H1 (cell line): ENCODE results near the gene GUCY2F. TPM values are rescaled to one million over a fixed set of nuclear protein-coding genes. Genes with fewer than 3 reads are reported as not detected.

Source experiments
- CTCF ChIA-PET: fragments of 300-600 bp; sonication (Branson Sonifier 250); formaldehyde crosslinking; loops from one replicate; lab custom pipeline; 2021; ENCODE audit not compliant: partially characterized antibody; lab: Charles Lee
- POLR2A ChIA-PET: fragments of 300-600 bp; sonication (Branson Sonifier 250); formaldehyde crosslinking; loops from one replicate; lab custom pipeline; 2021; ENCODE audit warnings: inconsistent platforms; ENCODE audit not compliant: partially characterized antibody; lab: Charles Lee
- DNase-seq, 2 experiments: peaks; one replicate each; pipeline versions ENCODE4 v3.0.0 to v3.0.0-alpha.2; 2010 to 2022; ENCODE audit warnings: low spot score in 2 of 2, low read depth in 1 of 2, mixed read lengths in 1 of 2
- FAIRE-seq: peaks from 2 replicates; lab custom pipeline; 2011; peaks lifted over from hg19 to GRCh38; lab: Jason Lieb, UNC
- H2AFZ ChIP-seq: 2 replicates; pipeline ENCODE4 v1.8.1; 2012; ENCODE audit warnings: low read length, inconsistent platforms
- H2AK5ac ChIP-seq: 2 replicates; pipeline ENCODE4 v1.6.1; 2013; ENCODE audit warnings: low read depth, low read length
- H2BK120ac ChIP-seq: replicated peaks from 2 replicates; pipeline ENCODE3; 2013; ENCODE audit warnings: low read depth, low read length, inconsistent platforms
- H2BK12ac ChIP-seq: 2 replicates; pipeline ENCODE4 v1.6.1; 2013; ENCODE audit warnings: low read depth, low read length
- H2BK15ac ChIP-seq: 2 replicates; pipeline ENCODE4 v1.6.1; 2013; ENCODE audit warnings: low read length
- H2BK20ac ChIP-seq: 2 replicates; pipeline ENCODE4 v1.6.1; 2013; ENCODE audit warnings: low read length
- H2BK5ac ChIP-seq: 2 replicates; pipeline ENCODE4 v1.6.1; 2013; ENCODE audit warnings: low read depth, low read length
- H3K14ac ChIP-seq: 2 replicates; pipeline ENCODE4 v1.6.1; 2013; ENCODE audit warnings: inconsistent platforms; ENCODE audit not compliant: insufficient read length
- H3K18ac ChIP-seq: 2 replicates; pipeline ENCODE4 v1.6.1; 2013; ENCODE audit warnings: low read length; ENCODE audit errors: extremely low read depth
- H3K23ac ChIP-seq: 2 replicates; pipeline ENCODE4 v1.6.1; 2013; ENCODE audit warnings: inconsistent platforms; ENCODE audit not compliant: insufficient read length
- H3K23me2 ChIP-seq: 2 replicates; pipeline ENCODE4 v1.6.1; 2013; ENCODE audit warnings: low read depth, low read length
- H3K27ac ChIP-seq: 2 replicates; pipeline ENCODE4 v1.6.1; 2011; ENCODE audit warnings: low read depth, low read length, inconsistent platforms
- H3K27me3 ChIP-seq, 4 experiments: replicated peaks in 1 of 4; 1 replicate in 1 of 4; 2 replicates in 3 of 4; pipeline versions ENCODE4 v1.6.1 to v1.8.1; 2011 to 2013; ENCODE audit warnings: low read length in 3 of 4, mild to moderate bottlenecking in 3 of 4, inconsistent platforms in 2 of 4, mixed read lengths in 2 of 4, moderate library complexity in 1 of 4; ENCODE audit not compliant: control insufficient read depth in 3 of 4, insufficient read depth in 3 of 4; ENCODE audit errors: extremely low read depth in 1 of 4
- H3K36me3 ChIP-seq, 4 experiments: 2 replicates each; pipeline versions ENCODE4 v1.6.1 to v1.8.1; 2011 to 2013; ENCODE audit warnings: mild to moderate bottlenecking in 4 of 4, low read length in 3 of 4, moderate library complexity in 2 of 4, control low read depth in 1 of 4, inconsistent platforms in 1 of 4; ENCODE audit not compliant: insufficient read depth in 4 of 4, control insufficient read depth in 2 of 4
- H3K4ac ChIP-seq: replicated peaks from 2 replicates; pipeline ENCODE3; 2013; ENCODE audit warnings: low read length, low read depth, mixed read lengths, inconsistent platforms; ENCODE audit not compliant: insufficient read length
- H3K4me1 ChIP-seq, 4 experiments: replicated peaks in 1 of 4; 1 replicate in 1 of 4; 2 replicates in 3 of 4; pipeline versions ENCODE4 v1.6.1 to v1.8.1; 2011 to 2013; ENCODE audit warnings: low read length in 3 of 4, inconsistent platforms in 2 of 4, mixed read lengths in 1 of 4; ENCODE audit not compliant: insufficient read depth in 4 of 4, control insufficient read depth in 3 of 4
- H3K4me2 ChIP-seq, 2 experiments: 2 replicates each; pipeline versions ENCODE4 v1.6.1 to v1.8.1; 2011 to 2013; ENCODE audit warnings: low read depth in 2 of 2, low read length in 2 of 2, control low read depth in 1 of 2, inconsistent platforms in 1 of 2, mild to moderate bottlenecking in 1 of 2; ENCODE audit not compliant: insufficient read depth in 1 of 2
- H3K4me3 ChIP-seq, 4 experiments: fragments of 200-600, 300-600 bp in 1 of 4; sonication (generic), shearing (Covaris generic), sonication (Bioruptor Twin) in 1 of 4; 2 replicates each; pipeline versions ENCODE4 v1.5.1 to v1.8.1; 2011 to 2016; ENCODE audit warnings: low read length in 4 of 4, low read depth in 3 of 4, control low read depth in 2 of 4, inconsistent platforms in 2 of 4, mild to moderate bottlenecking in 2 of 4, mixed read lengths in 1 of 4, moderate library complexity in 1 of 4; ENCODE audit not compliant: insufficient read depth in 2 of 4; ENCODE audit errors: extremely low read depth in 1 of 4
- H3K56ac ChIP-seq: replicated peaks from 2 replicates; pipeline ENCODE3; 2013; ENCODE audit warnings: low read depth, mild to moderate bottlenecking, mixed read lengths, low read length, inconsistent platforms; ENCODE audit not compliant: insufficient read length
- H3K79me1 ChIP-seq: 2 replicates; pipeline ENCODE4 v1.6.1; 2013; ENCODE audit warnings: low read depth, low read length, control low read depth
- H3K79me2 ChIP-seq, 2 experiments: 2 replicates each; pipeline versions ENCODE4 v1.6.1 to v1.8.1; 2012 to 2013; ENCODE audit warnings: low read length in 2 of 2, mild to moderate bottlenecking in 2 of 2, inconsistent platforms in 1 of 2; ENCODE audit not compliant: insufficient read depth in 2 of 2, control insufficient read depth in 1 of 2
- H3K9ac ChIP-seq, 4 experiments: replicated peaks in 1 of 4; 1 replicate in 1 of 4; 2 replicates in 3 of 4; pipeline versions ENCODE4 v1.6.1 to v1.8.1; 2011 to 2013; ENCODE audit warnings: low read depth in 3 of 4, low read length in 3 of 4, control low read depth in 2 of 4, mild to moderate bottlenecking in 2 of 4, moderate library complexity in 2 of 4, inconsistent platforms in 1 of 4; ENCODE audit errors: extremely low read depth in 1 of 4
- H3K9me3 ChIP-seq, 2 experiments: 2 replicates each; pipeline versions ENCODE4 v1.6.1 to v1.8.1; 2012 to 2013; ENCODE audit warnings: mild to moderate bottlenecking in 2 of 2, moderate library complexity in 2 of 2, control low read depth in 1 of 2, inconsistent platforms in 1 of 2, low read depth in 1 of 2, low read length in 1 of 2, mixed read lengths in 1 of 2; ENCODE audit not compliant: insufficient read depth in 2 of 2
- H4K20me1 ChIP-seq, 2 experiments: replicated peaks in 1 of 2; 2 replicates each; pipeline versions ENCODE3 to v1.8.1; 2011 to 2013; ENCODE audit warnings: inconsistent platforms in 2 of 2, low read length in 2 of 2, mild to moderate bottlenecking in 1 of 2; ENCODE audit not compliant: insufficient read depth in 2 of 2, control insufficient read depth in 1 of 2
- H4K5ac ChIP-seq: 2 replicates; pipeline ENCODE4 v1.6.1; 2013; ENCODE audit warnings: low read length, low read depth, mixed read lengths, inconsistent platforms; ENCODE audit not compliant: insufficient read length
- H4K8ac ChIP-seq: 2 replicates; pipeline ENCODE4 v1.8.0; 2013; ENCODE audit warnings: mild to moderate bottlenecking, moderate library complexity, low read length, inconsistent platforms; ENCODE audit not compliant: insufficient read depth; ENCODE audit errors: extremely low read depth
- H4K91ac ChIP-seq: replicated peaks from 2 replicates; pipeline ENCODE3; 2013; ENCODE audit warnings: low read length, mixed read lengths, inconsistent platforms; ENCODE audit not compliant: insufficient read length
- CTBP2 ChIP-seq: IDR thresholded peaks from 2 replicates; pipeline ENCODE4 v1.7.0; 2011; ENCODE audit warnings: borderline replicate concordance, mild to moderate bottlenecking, moderate library complexity, mixed read lengths, low read length; ENCODE audit not compliant: insufficient read depth, insufficient read length
- ZNF274 ChIP-seq: IDR thresholded peaks from 2 replicates; pipeline ENCODE4 v1.7.0; 2012; ENCODE audit warnings: low read length, borderline replicate concordance; ENCODE audit errors: extremely low read depth
- WGBS, 2 experiments: shearing (Covaris generic) in 1 of 2; methylation state at CpG; one replicate each; pipeline versions ENCODE4 v1.1.6 to v1.1.7; 2013 to 2015; ENCODE audit warnings: low lambda C conversion rate in 2 of 2, mixed read lengths in 2 of 2, inconsistent platforms in 1 of 2, low coverage in 1 of 2, missing lambda C conversion rate in 1 of 2; ENCODE audit not compliant: insufficient replicate concordance in 2 of 2, insufficient coverage in 1 of 2, insufficient read length in 1 of 2; ENCODE audit errors: extremely low coverage in 1 of 2, missing lambda C conversion rate in 1 of 2; 5-methylcytosine and 5-hydroxymethylcytosine counted together
- long read RNA-seq, 2 experiments: library from RNA in 1 of 2; library from capped mRNA in 1 of 2; stranded (forward); transcript quantifications; one replicate each; pipeline ENCODE4 v2.0.0, GENCODE V29; 2021; ENCODE audit warnings: inconsistent platforms in 1 of 2
- polyA minus RNA-seq, 3 experiments: library from RNA; depleted of rRNA, polyadenylated mRNA; stranded (reverse); fragments of >200 nt; gene quantifications; 1 replicate in 2 of 3; 2 replicates in 1 of 3; pipeline ENCODE4 v1.2.3, GENCODE V29; 2011
- polyA plus RNA-seq, 7 experiments: library from polyadenylated mRNA; depleted of rRNA in 3 of 7; stranded (reverse) in 5 of 7; unstranded in 2 of 7; fragments of >200 nt in 5 of 7; fragments of 200-250 nt in 2 of 7; gene quantifications; 1 replicate in 5 of 7; 2 replicates in 1 of 7; 4 replicates in 1 of 7; pipeline versions ENCODE4 v1.2.1 to v1.2.3, GENCODE V29; 2011 to 2013; ENCODE audit warnings: missing spikeins in 2 of 7, mixed read lengths in 2 of 7
- total RNA-seq: library from RNA; stranded (reverse); fragmentation: NEBNext Ultra II Directional; extraction: Animal tissue kit (Norgen Biotek cat#: 25700); gene quantifications from 2 replicates; pipeline ENCODE4 v1.2.1, GENCODE V29; 2021

The GUCY2F gene
- total RNA-seq (not detected in 2 replicates), polyA plus RNA-seq (2011; rRNA removed) (0.02 TPM in 1 of 2 replicates, not detected in the other), polyA minus RNA-seq (2011; rRNA and poly(A)+ RNA removed) (0.06 and 0.22 TPM in 2 replicates)
- polyA plus RNA-seq (2011; cell fraction: cytosol; rRNA removed): 0.03 TPM
- polyA plus RNA-seq (2011; cell fraction: nucleus; rRNA removed): 0.06 TPM
- not detected in 4 replicates for polyA plus RNA-seq (2012, experiment 1 of 2)
- polyA plus RNA-seq (2012, experiment 2 of 2): not detected
- 0.06 TPM for polyA plus RNA-seq (2013, experiment 1 of 2)
- 0.04 TPM for polyA plus RNA-seq (2013, experiment 2 of 2)
- not detected for polyA minus RNA-seq (2011; cell fraction: cytosol; rRNA and poly(A)+ RNA removed)
- 0.30 TPM for polyA minus RNA-seq (2011; cell fraction: nucleus; rRNA and poly(A)+ RNA removed)
- long read RNA-seq, experiment 1: 0 reads
- long read RNA-seq, experiment 2: 0 reads

- H2AK5ac ChIP-seq: no peak within 1 kb of the TSS
- H3K9ac ChIP-seq: no peak within 1 kb of the TSS
- H2BK5ac ChIP-seq: no peak within 1 kb of the TSS
- H2AFZ ChIP-seq: no peak within 1 kb of the TSS
- no peaks in the 10 kb centered on the region for H4K20me1 ChIP-seq
- H2BK15ac ChIP-seq: no peak within 1 kb of the TSS
- H3K79me1 ChIP-seq: no peaks in the 10 kb centered on the region
- H2BK12ac ChIP-seq: no peak within 1 kb of the TSS
- H4K5ac ChIP-seq: no peak within 1 kb of the TSS
- no peaks in the 10 kb centered on the region for H3K36me3 ChIP-seq
- H3K56ac ChIP-seq: no peak within 1 kb of the TSS
- POLR2A ChIA-PET: no interaction called here
- H3K27ac ChIP-seq: no peak within 1 kb of the TSS
- CTCF ChIA-PET: interaction anchor here (0.9 to 3.0 kb wide), 2 partner anchors 32 to 152 kb away, joined by 3 to 13 read pairs; no protein-coding TSS in a partner anchor
- H3K4me2 ChIP-seq: no peak within 1 kb of the TSS
- 78% methylated on average over 3 of the region's 4 CpGs; no CpG with 5 or more reads in 1 of the 2 experiments for WGBS, 2 experiments
- no peak within 1 kb of the TSS for H4K8ac ChIP-seq
- H4K91ac ChIP-seq: no peak within 1 kb of the TSS
- no peak within 1 kb of the TSS for H2BK120ac ChIP-seq
- H3K9me3 ChIP-seq: no peaks in the 10 kb centered on the region
- no peak within 1 kb of the TSS for H3K14ac ChIP-seq
- no peak within 1 kb of the TSS for H3K23ac ChIP-seq
- H3K79me2 ChIP-seq: no peaks in the 10 kb centered on the region
- no peak within 1 kb of the TSS for H3K18ac ChIP-seq
- no peak within 1 kb of the TSS for H3K4ac ChIP-seq
- H2BK20ac ChIP-seq: no peak within 1 kb of the TSS
- FAIRE-seq (no peak), DNase-seq (no peak)
- no peaks in the 10 kb centered on the region for H3K27me3 ChIP-seq
- no peaks in the 10 kb centered on the region for H3K23me2 ChIP-seq
- H3K4me3 ChIP-seq: no peak within 1 kb of the TSS
- no peaks in the 10 kb centered on the region for H3K4me1 ChIP-seq
- TF ChIP-seq ZNF274 (no peak), CTBP2 (no peak)
These were observed at the start of gene GUCY2F for GRCh38 chrX:109481986-109482385. Gene GUCY2F, minus strand, starts transcription at chrX:109482086. Its CDS starts 6,150 bp downstream, at chrX:109475936.
